ENCODE data around the gene TMPRSS3.
"Not testable (repeated sequence)": the region's sequence is repeated elsewhere in the genome, so short reads cannot be mapped to it uniquely, and the experiment has no call there.

The TMPRSS3 gene

DNA sequence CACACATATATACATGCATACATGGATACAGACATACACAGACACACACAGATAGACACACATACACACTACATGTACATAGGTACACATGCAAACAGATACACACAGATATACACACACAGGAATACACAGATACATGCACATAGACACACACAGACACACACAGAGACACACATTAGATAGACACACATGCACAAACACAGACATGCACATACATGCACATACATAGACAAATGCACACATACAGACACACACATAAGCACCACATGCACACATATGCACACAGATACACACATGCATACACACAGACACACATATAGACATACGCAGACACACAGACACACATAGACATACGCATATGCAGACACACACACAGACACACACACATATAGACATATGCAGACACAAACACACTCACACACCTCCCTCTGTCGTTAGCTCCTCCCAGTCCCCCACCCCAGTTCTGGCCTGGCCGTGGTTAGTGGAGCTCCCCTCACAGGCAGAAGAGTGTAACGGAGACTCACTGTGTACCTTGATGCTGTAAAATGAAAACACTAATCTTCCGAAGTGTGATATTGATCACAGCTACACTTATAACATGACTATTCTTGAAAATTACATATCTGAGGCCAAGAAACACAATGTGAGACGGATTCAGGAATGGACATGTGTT is 15.5 kb upstream of the TMPRSS3 start:
- in situ Hi-C loops (cut with MboI; ENCODE audit: low sequenced_read_pairs): no loop called here

DNA sequence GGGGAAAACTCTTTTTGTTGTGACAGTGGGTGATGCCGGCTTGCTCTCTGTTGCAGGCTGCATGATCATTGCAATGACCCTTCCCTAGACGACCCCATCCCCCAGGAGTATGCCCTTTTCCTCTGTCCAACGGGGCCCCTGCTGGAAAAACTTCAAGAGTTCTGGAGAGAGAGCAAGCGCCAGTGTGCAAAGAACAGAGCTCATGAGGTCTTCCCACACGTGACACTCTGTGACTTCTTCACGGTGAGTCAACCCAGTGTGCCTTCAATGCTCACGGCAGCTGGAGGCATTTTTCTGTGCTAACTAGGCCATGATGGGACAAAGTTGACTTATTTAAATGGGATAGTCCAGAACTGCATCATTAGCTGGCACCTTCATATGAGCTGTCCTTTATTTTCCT is 13.5 kb upstream of the TMPRSS3 start:
- in situ Hi-C loops (cut with MboI; ENCODE audit: low sequenced_read_pairs): no loop called here

GRCh38 chr21:42408718-42409117 is 12.9 kb upstream of the TMPRSS3 start:
- in situ Hi-C loops (cut with MboI; ENCODE audit: low sequenced_read_pairs): not testable (repeated sequence)

- in situ Hi-C loops (cut with MboI; ENCODE audit: low sequenced_read_pairs): no loop called here
These were observed 11.6 kb upstream of the TMPRSS3 start for GRCh38 chr21:42407476-42407875.

GRCh38 chr21:42406866-42407265 is 11.0 kb upstream of the TMPRSS3 start:
- in situ Hi-C loops (cut with MboI; ENCODE audit: low sequenced_read_pairs): no loop called here

DNA sequence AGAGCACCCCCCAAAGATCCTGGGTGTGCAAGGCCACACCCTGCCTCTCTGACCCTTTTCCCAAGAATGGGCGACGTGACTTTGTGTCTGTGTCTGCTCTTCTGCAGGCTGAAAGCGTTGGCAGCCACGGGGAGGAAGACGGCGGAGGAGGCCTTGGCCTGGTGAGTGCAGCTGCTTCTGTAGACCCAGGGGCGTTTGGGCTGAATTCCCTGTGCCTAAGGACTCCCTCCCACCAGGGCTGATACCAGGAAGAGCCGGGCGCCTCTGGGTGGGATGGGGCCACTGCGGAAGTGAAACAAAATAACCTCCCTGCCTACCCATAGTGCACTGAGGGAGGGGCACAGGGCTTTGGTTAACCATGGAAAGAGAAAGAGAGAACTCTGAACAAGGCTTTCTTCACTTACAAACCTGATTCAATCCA is 10.4 kb upstream of the TMPRSS3 start:
- in situ Hi-C loops (cut with MboI; ENCODE audit: low sequenced_read_pairs): no loop called here

GRCh38 chr21:42405064-42406013 is 9.5 kb upstream of the TMPRSS3 start:
- in situ Hi-C loops (cut with MboI; ENCODE audit: low sequenced_read_pairs): no loop called here

GRCh38 chr21:42404539-42404938 is 8.7 kb upstream of the TMPRSS3 start:
- in situ Hi-C loops (cut with MboI; ENCODE audit: low sequenced_read_pairs): no loop called here

GRCh38 chr21:42403611-42404231 is 7.9 kb upstream of the TMPRSS3 start, which contains the start of gene UBASH3A:
Gene UBASH3A (plus strand): TSS chr21:42403902. CDS start chr21:42403946, 44 bp downstream.
- in situ Hi-C loops (cut with MboI; ENCODE audit: low sequenced_read_pairs): no loop called here

- in situ Hi-C loops (cut with MboI; ENCODE audit: low sequenced_read_pairs): no loop called here
These were observed 6.0 kb upstream of the TMPRSS3 start for GRCh38 chr21:42401820-42402251.

DNA sequence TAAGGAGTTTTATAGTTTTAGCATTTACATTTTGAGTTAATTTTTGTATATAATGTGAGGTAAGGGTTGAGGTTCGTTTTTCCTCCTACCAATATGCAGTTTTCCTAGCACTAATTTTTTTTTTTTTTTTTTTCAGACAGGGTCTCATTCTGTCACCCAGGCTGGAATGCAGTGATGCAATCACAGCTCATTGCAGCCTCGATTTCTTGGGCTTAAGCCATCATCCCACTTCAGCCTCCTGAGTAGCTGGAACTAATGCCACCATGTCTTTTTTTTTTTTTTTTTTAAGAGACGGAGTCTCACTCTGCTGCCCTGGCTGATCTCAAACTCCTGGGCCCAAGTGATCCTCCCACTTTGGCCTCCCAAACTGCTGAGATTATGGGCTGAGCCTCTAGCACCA is 5.3 kb upstream of the TMPRSS3 start:
- in situ Hi-C loops (cut with MboI; ENCODE audit: low sequenced_read_pairs): no loop called here

GRCh38 chr21:42400525-42400924 is 4.7 kb upstream of the TMPRSS3 start:
- in situ Hi-C loops (cut with MboI; ENCODE audit: low sequenced_read_pairs): no loop called here

DNA sequence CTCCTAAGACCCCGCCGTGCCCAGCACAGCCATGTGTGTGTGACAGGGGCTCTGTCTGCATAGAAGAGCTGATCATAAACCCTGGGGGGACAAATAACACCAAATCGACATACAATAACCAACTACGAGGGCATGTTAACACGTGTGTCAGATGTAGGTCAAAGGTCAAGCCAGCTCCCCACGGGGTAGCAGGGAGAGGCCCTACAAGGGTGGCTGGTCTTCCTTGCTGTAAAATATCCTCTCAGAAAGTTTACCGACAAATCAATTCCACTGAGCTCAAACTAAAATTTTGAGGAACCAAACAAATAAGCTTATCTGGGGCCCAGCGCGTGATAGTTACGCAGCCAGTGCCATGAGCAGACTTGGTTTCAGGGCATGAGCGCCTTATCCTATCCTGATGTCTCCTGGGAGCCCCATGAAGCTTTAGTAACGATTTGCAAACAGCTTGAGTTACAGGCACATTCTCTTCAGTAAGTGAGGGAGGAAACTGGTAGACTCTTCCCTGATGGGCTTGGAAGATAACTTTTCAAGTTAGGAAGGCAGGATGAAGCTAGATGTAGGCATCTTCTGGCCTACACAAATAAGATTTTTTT is 2.7 kb upstream of the TMPRSS3 start:
- in situ Hi-C loops (cut with MboI; ENCODE audit: low sequenced_read_pairs): no loop called here

GRCh38 chr21:42397746-42398394 is 2.0 kb upstream of the TMPRSS3 start:
- in situ Hi-C loops (cut with MboI; ENCODE audit: low sequenced_read_pairs): no loop called here

DNA sequence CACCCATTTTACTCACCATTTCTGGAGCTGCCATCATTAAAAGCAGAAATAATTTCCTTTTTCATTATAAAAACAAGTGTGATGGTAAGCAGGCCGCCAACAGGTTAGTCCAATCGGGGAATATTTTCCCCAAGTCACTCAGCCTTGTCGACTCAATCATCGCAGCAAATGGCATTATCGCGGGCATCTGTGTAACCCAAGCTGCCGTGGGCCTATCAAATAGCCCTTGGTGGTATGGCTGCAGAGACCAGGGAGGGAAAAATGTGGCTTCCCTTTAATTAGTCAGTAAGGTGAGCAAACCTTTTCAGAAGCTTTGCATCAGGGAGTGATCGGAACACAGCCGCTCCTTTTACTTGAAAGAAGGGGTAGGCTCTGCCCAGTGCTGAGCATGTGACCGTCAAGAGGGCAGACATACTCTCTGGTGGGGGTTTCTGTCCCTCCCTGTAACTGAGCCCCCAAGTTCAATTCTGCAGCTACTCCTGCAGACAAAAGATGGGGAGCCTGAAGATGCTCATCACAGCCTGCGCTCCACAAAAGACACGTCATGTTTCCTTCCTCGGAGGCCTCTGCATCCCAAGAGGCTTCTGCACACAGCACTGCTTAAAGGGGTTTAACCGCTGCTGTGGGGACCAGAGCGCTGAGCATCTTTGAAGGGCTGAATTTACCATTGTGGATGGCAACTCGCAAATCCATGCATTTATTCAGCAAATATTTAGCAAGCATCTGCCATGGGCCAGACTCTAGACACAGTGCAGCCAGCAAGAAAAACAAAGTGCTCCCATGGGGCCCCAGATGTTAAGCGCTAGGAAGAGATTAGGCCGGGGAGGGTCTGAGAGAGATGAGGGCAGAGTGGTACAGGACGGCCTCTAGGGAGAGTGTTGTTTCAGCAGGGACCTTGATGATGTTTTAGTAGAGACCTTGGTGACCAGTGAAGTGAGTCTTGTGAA is 1.2 kb upstream of the TMPRSS3 start:
- in situ Hi-C loops (cut with MboI; ENCODE audit: low sequenced_read_pairs): no loop called here

DNA sequence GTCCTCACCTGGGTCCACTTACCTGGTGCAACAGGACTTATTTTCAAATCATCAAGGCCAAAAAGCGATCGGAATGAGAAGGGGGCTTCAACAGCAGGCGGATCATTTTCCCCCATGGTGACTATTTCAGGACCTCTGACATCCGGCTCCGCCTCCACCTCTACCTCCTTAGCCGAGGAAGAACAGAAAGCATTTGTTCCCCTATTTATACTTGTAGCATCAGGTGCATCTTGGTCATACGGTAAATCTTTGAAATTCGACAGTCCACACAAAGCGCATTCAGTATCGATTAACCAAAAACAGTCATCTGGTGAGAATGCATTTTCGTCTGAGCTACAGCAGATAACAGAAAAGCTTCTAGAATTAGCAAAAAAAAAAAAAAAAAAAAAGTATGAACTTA is 550 bp downstream of the TMPRSS3 start:
- in situ Hi-C loops (cut with MboI; ENCODE audit: low sequenced_read_pairs): no loop called here

DNA sequence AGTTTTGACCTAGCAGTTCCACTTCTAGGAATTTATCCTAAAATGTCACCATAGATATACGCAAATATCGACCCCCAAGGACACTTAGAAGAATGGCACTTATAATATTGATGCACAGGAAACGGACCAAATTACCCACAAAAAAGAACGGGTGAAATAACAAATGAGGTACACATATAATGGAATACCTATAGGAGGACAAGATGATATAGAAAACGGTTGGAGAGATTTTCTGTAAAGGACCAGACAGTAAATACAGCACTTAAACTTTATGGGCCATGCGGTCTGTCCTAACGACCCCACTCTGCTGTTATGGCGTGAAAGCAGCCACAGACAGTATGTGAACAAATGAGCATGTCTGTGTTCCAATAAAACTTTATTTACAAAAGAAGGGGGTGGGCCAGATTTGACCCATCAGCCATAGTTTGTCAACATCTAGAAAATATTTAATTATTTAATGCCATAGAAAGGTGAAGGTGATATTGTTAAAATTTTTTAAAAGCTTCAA is 2.4 kb downstream of the TMPRSS3 start:
- in situ Hi-C loops (cut with MboI; ENCODE audit: low sequenced_read_pairs): no loop called here

DNA sequence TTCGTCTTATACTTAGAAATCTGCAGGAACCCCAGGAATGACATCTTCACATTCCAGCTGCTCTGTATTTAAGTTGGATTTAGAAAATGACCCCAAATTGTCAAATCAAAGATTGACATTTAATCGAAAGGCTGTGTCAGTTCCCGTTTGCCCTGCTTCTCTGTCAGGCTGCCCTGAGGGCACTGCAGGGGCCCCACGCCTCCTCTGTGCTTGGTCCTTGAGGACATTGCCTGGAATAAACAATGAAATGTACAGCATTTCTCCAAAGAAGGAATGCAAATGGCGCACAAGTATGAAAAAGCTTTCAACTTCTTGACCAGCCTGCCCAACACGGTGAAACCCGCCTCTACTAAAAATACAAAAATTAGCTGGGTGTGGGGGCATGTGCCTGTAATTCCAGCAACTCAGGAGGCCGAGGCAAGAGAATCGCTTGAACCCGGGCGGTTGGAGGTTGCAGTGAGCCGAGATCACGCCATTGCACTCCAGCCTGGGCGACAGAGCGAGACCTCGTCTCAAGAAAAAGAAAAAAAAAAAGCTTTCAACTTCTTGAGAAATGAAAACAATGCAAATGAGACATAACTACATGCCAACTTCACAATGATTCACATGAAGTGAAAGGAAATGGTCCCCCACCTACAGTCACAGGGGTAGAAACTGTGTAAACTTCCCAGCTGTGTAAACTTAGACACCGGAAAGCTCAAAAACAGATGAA is 3.0 kb downstream of the TMPRSS3 start:
- in situ Hi-C loops (cut with MboI; ENCODE audit: low sequenced_read_pairs): no loop called here

DNA sequence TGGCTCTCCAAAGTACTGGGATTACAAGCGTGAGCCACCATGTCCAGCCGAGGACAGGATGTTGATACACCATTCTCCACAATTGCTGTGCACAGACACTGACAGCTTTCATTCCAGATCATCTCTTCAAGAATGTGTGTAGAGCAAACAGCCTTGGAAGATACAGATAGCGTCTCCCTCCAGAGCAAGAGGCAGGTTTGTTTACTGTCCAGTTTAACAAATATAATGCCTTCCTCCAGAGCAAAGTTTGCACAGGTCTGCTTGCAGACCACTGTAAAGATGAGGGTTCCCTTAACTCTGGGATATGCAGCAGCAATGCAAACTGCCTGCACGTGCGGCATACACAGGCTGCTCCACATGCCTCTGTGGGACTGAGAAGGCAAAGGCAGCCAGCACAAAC is 4.6 kb downstream of the TMPRSS3 start:
- in situ Hi-C loops (cut with MboI; ENCODE audit: low sequenced_read_pairs): no loop called here
